Measurements from ENCODE around the gene PGPEP1.
"Not testable (repeated sequence)": the region's sequence is repeated elsewhere in the genome, so short reads cannot be mapped to it uniquely, and the experiment has no call there.

The PGPEP1 gene

DNA sequence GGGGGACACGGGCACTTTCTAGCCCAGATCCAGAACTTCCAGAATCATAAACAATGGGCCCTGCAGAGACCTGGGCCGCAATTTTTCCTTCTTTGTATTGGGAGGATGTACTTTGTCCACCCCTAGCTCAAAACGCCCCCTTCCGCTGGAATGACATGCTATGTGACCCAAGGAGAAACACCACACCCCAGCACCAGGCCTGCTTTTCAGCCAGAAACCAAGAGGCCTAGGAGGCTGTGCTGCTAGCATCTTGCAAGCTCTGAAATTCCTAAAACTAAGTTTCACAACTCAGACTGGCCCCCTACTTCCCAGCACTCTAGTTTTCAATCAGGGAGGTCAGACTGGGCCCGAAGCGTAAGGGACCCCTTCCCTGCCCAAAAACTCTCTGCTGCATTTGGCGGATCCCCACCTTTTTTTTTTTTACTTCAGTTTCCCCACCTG lies 18.1 kb upstream of the PGPEP1 start:
- Histone ChIP-seq H3K27ac (ENCODE audit: poor library complexity, severe bottlenecking) (peak overlapping the region; percentile 74), H3K36me3 (ENCODE audit: low read depth) (peaks cover 22% of the 10 kb centered on the region), H3K4me1 (ENCODE audit: insufficient read depth, poor library complexity, severe bottlenecking) (peaks cover 8% of the 10 kb centered on the region), H3K4me3 (ENCODE audit: severe bottlenecking) (peak overlapping the region; percentile 77), H3K27me3 (ENCODE audit: insufficient read depth, poor library complexity, severe bottlenecking) (no peaks in the 10 kb centered on the region), H3K9me3 (ENCODE audit: severe bottlenecking) (no peaks in the 10 kb centered on the region)
- no peak for DNase-seq (ENCODE audit: low spot score)
- peak; percentile 16; the same call in 1 of the 3 replicates for ATAC-seq (ENCODE audit: low read depth)
- TF ChIP-seq, protein P1, sequence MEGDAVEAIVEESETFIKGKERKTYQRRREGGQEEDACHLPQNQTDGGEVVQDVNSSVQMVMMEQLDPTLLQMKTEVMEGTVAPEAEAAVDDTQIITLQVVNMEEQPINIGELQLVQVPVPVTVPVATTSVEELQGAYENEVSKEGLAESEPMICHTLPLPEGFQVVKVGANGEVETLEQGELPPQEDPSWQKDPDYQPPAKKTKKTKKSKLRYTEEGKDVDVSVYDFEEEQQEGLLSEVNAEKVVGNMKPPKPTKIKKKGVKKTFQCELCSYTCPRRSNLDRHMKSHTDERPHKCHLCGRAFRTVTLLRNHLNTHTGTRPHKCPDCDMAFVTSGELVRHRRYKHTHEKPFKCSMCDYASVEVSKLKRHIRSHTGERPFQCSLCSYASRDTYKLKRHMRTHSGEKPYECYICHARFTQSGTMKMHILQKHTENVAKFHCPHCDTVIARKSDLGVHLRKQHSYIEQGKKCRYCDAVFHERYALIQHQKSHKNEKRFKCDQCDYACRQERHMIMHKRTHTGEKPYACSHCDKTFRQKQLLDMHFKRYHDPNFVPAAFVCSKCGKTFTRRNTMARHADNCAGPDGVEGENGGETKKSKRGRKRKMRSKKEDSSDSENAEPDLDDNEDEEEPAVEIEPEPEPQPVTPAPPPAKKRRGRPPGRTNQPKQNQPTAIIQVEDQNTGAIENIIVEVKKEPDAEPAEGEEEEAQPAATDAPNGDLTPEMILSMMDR (IDR thresholded peaks at IDR 0.05; ENCODE audit: poor library complexity, severe bottlenecking) = no peak

DNA sequence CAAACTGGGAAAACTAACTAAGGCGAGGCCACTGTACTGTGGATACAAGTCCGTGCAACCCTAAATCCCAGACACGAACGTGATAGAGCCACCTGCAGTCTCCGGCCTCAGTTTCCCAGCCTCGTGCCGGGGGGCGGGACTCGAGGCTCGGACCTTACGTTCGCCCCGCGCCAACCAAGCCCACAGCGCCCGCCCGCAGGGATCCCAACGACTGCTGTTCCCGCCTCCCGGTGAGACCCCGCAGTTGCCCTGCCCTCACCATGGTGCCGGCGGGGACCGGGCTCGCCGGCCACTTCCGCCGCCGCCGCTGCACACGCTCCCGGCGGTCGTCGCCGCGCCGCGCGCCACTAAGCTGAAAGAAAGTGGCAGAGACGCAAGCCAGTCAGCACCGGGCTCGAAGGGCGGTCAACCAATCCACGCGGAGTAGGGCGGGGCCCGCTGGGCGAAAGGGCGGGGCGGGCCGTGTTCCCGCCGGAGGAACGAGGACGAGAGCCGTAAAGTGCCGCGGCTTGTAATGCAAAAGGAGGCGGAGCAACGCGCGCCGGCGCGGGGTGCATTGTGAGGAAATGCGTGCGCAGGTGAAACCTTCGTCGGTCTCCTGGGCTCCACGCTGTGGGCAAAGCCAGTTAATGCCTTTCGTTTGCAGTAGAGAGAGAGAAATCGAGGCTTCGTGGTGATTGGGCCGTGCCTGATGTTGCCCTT lies 17.5 kb upstream of the PGPEP1 start, which contains the start of gene LSM4:
Gene LSM4 (minus strand): TSS at position 318 of the 702 bp plus-strand sequence. CDS start 56 bp downstream, at position 262.
- ATAC-seq (ENCODE audit: low read depth) = peak; percentile 96
- TF ChIP-seq, protein P1 (IDR thresholded peaks at IDR 0.05; ENCODE audit: poor library complexity, severe bottlenecking) = no peak

DNA sequence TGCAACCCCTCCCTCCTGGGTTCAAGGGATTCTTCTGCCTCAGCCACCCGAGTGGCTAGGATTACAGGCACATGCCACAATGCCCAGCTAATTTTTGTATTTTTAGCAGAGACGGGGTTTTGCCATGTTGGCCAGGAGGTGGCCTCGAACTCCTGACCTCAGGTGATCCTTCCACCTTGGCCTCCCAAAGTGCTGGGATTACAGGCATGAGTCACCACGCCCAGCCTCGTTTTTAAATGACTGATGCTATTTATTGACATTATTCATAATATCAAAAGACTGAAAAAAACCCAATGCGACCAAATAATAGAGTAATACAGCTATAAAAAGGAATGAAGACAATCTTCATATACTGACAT lies 16.0 kb upstream of the PGPEP1 start:
- ATAC-seq (ENCODE audit: low read depth); H3K4me1 ChIP-seq (ENCODE audit: insufficient read depth, poor library complexity, severe bottlenecking); H3K4me3 ChIP-seq (ENCODE audit: severe bottlenecking); H3K9me3 ChIP-seq (ENCODE audit: severe bottlenecking); DNase-seq (ENCODE audit: low spot score); H3K27me3 ChIP-seq (ENCODE audit: insufficient read depth, poor library complexity, severe bottlenecking): not testable (repeated sequence)
- H3K27ac ChIP-seq (ENCODE audit: poor library complexity, severe bottlenecking) = peak overlapping the region; percentile 74
- peaks cover 22% of the 10 kb centered on the region for H3K36me3 ChIP-seq (ENCODE audit: low read depth)

More for the DNA sequence above, 17.5 kb upstream of the PGPEP1 start, which contains the start of gene LSM4:
- Histone ChIP-seq H3K36me3 (ENCODE audit: low read depth) (peaks cover 22% of the 10 kb centered on the region), H3K27me3 (ENCODE audit: insufficient read depth, poor library complexity, severe bottlenecking) (no peaks in the 10 kb centered on the region), H3K27ac (ENCODE audit: poor library complexity, severe bottlenecking) (peak within 1 kb of the TSS; percentile 74), H3K4me1 (ENCODE audit: insufficient read depth, poor library complexity, severe bottlenecking) (peaks cover 8% of the 10 kb centered on the region), H3K9me3 (ENCODE audit: severe bottlenecking) (no peaks in the 10 kb centered on the region), H3K4me3 (ENCODE audit: severe bottlenecking) (peak within 1 kb of the TSS; percentile 77)
- peak; percentile 98 for DNase-seq (ENCODE audit: low spot score)

DNA sequence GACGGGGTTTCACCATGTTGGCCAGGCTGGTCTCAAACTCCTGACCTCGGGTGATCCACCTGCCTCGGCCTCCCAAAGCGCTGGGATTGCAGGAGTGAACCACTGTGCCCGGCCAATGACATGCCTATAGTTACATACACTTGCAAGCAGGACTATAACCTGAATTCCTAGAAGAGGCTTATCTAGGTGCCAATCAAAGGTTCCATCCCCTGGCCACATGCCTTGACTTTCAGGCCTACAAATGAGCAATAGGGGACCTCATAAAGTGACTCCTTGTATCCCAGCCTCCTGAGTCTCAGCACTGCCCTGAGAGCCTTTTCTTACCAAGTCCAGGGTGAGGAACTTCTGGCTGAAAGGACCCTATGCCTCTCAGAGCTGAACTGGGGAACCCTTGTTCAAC lies 13.6 kb upstream of the PGPEP1 start:
- H3K9me3 ChIP-seq (ENCODE audit: severe bottlenecking) = no peaks in the 10 kb centered on the region
- no peak overlapping the region for H3K27ac ChIP-seq (ENCODE audit: poor library complexity, severe bottlenecking)

GRCh38 chr19:18328340-18329034 lies 11.9 kb upstream of the PGPEP1 start:
- Histone ChIP-seq H3K27ac (ENCODE audit: poor library complexity, severe bottlenecking) (peak overlapping the region; percentile 28), H3K36me3 (ENCODE audit: low read depth) (no peaks in the 10 kb centered on the region), H3K9me3 (ENCODE audit: severe bottlenecking) (no peaks in the 10 kb centered on the region), H3K27me3 (ENCODE audit: insufficient read depth, poor library complexity, severe bottlenecking) (no peaks in the 10 kb centered on the region), H3K4me1 (ENCODE audit: insufficient read depth, poor library complexity, severe bottlenecking) (no peaks in the 10 kb centered on the region), H3K4me3 (ENCODE audit: severe bottlenecking) (peak overlapping the region; percentile 20)
- ATAC-seq (ENCODE audit: low read depth) (peak; percentile 100), DNase-seq (ENCODE audit: low spot score) (peak; percentile 91)
- TF ChIP-seq, protein P1 (IDR thresholded peaks at IDR 0.05; ENCODE audit: poor library complexity, severe bottlenecking) = peak; percentile 91

More for the DNA sequence above, 13.6 kb upstream of the PGPEP1 start:
- DNase-seq (ENCODE audit: low spot score) (no peak), ATAC-seq (ENCODE audit: low read depth) (no peak)
- Histone ChIP-seq H3K36me3 (ENCODE audit: low read depth) (no peaks in the 10 kb centered on the region), H3K4me3 (ENCODE audit: severe bottlenecking) (no peak overlapping the region), H3K4me1 (ENCODE audit: insufficient read depth, poor library complexity, severe bottlenecking) (peaks cover 4% of the 10 kb centered on the region), H3K27me3 (ENCODE audit: insufficient read depth, poor library complexity, severe bottlenecking) (no peaks in the 10 kb centered on the region)
- TF ChIP-seq, protein P1 (IDR thresholded peaks at IDR 0.05; ENCODE audit: poor library complexity, severe bottlenecking) = no peak
